HEK293 (cell line): ENCODE measurements around the gene ZNF48.
A peak's percentile ranks its signal among the peaks of the same experiment; 100 is the strongest.

Source experiments
- HOXA7 ChIP-seq: sonication (generic); formaldehyde crosslinking; IDR thresholded peaks from 2 replicates; pipeline ENCODE4 v1.8.1; 2022; ENCODE audit warnings: missing genetic modification reagents, borderline replicate concordance
- HOXD13 ChIP-seq: sonication (generic); formaldehyde crosslinking; IDR thresholded peaks from 2 replicates; pipeline ENCODE4 v1.8.0; 2022; ENCODE audit warnings: missing genetic modification reagents, borderline replicate concordance
- KLF10 ChIP-seq: fragments of 450-650 bp; IDR thresholded peaks from 2 replicates; pipeline ENCODE4 v1.5.1; 2018; ENCODE audit warnings: missing biosample characterization, mild to moderate bottlenecking, missing genetic modification characterization
- MYNN ChIP-seq: fragments of 450-650 bp; formaldehyde crosslinking; IDR thresholded peaks from 2 replicates; pipeline ENCODE4 v1.5.1; 2016; ENCODE audit warnings: missing biosample characterization, missing genetic modification characterization, borderline replicate concordance
- MZF1 ChIP-seq: fragments of 450-650 bp; formaldehyde crosslinking; IDR thresholded peaks from 2 replicates; pipeline ENCODE4 v1.5.1; 2017; ENCODE audit warnings: missing biosample characterization, missing genetic modification characterization, borderline replicate concordance
- PBX3 ChIP-seq: sonication (generic); formaldehyde crosslinking; IDR thresholded peaks from 2 replicates; pipeline ENCODE4 v1.8.1; 2022; ENCODE audit warnings: mild to moderate bottlenecking, moderate library complexity, missing genetic modification reagents
- PRDM4 ChIP-seq: fragments of 450-650 bp; formaldehyde crosslinking; IDR thresholded peaks from 2 replicates; pipeline ENCODE4 v1.5.1; 2017; ENCODE audit warnings: missing biosample characterization, missing genetic modification characterization
- SP2 ChIP-seq: fragments of 450-650 bp; formaldehyde crosslinking; IDR thresholded peaks from 2 replicates; pipeline ENCODE4 v1.5.1; 2016; ENCODE audit warnings: missing biosample characterization, missing genetic modification characterization
- TSHZ1 ChIP-seq: fragments of 450-650 bp; formaldehyde crosslinking; IDR thresholded peaks from 2 replicates; pipeline ENCODE4 v1.5.1; 2016; ENCODE audit warnings: missing biosample characterization, missing genetic modification characterization, borderline replicate concordance
- ZFP69B ChIP-seq: fragments of 450-650 bp; formaldehyde crosslinking; IDR thresholded peaks from 2 replicates; pipeline ENCODE4 v1.5.1; 2016; ENCODE audit warnings: missing biosample characterization, missing genetic modification characterization
- ZNF214 ChIP-seq: fragments of 450-650 bp; formaldehyde crosslinking; IDR thresholded peaks from 2 replicates; pipeline ENCODE4 v1.5.1; 2017; ENCODE audit warnings: missing biosample characterization, mild to moderate bottlenecking, missing genetic modification characterization, borderline replicate concordance
- ZNF239 ChIP-seq: fragments of 450-650 bp; formaldehyde crosslinking; IDR thresholded peaks from 2 replicates; pipeline ENCODE4 v1.5.1; 2016; ENCODE audit warnings: missing biosample characterization, missing genetic modification characterization
- ZNF24 ChIP-seq: fragments of 450-650 bp; formaldehyde crosslinking; IDR thresholded peaks from 2 replicates; pipeline ENCODE4 v1.5.1; 2016; ENCODE audit warnings: missing biosample characterization, missing genetic modification characterization
- ZNF266 ChIP-seq: fragments of 450-650 bp; formaldehyde crosslinking; IDR thresholded peaks from 2 replicates; pipeline ENCODE4 v1.5.1; 2016; ENCODE audit warnings: missing biosample characterization, missing genetic modification characterization, low read depth
- ZNF362 ChIP-seq: fragments of 450-650 bp; formaldehyde crosslinking; IDR thresholded peaks from 2 replicates; pipeline ENCODE4 v1.5.1; 2016; ENCODE audit warnings: missing biosample characterization, missing genetic modification characterization
- ZNF48 ChIP-seq: fragments of 450-650 bp; formaldehyde crosslinking; IDR thresholded peaks from 2 replicates; pipeline ENCODE4 v1.5.1; 2016; ENCODE audit warnings: missing biosample characterization, missing genetic modification characterization
- ZNF510 ChIP-seq: fragments of 450-650 bp; formaldehyde crosslinking; IDR thresholded peaks from 2 replicates; pipeline ENCODE4 v1.5.1; 2018; ENCODE audit warnings: mild to moderate bottlenecking, missing genetic modification characterization, missing biosample characterization; ENCODE audit not compliant: insufficient replicate concordance
- ZNF561 ChIP-seq: fragments of 450-650 bp; IDR thresholded peaks from 2 replicates; pipeline ENCODE4 v1.5.1; 2018; ENCODE audit warnings: missing biosample characterization, missing genetic modification characterization, borderline replicate concordance
- ZNF571 ChIP-seq: fragments of 450-650 bp; formaldehyde crosslinking; IDR thresholded peaks from 2 replicates; pipeline ENCODE4 v1.5.0; 2017; ENCODE audit warnings: missing biosample characterization, missing genetic modification characterization
- ZNF600 ChIP-seq: fragments of 450-650 bp; formaldehyde crosslinking; IDR thresholded peaks from 2 replicates; pipeline ENCODE4 v1.5.1; 2016; ENCODE audit warnings: missing biosample characterization, missing genetic modification characterization
- ZNF624 ChIP-seq: fragments of 450-650 bp; formaldehyde crosslinking; IDR thresholded peaks from 2 replicates; pipeline ENCODE4 v1.5.1; 2017; ENCODE audit warnings: missing biosample characterization, missing genetic modification characterization
- ZNF626 ChIP-seq: fragments of 450-650 bp; sonication (Bioruptor Pico); formaldehyde crosslinking; IDR thresholded peaks from 2 replicates; pipeline ENCODE4 v1.5.1; 2018; ENCODE audit warnings: missing biosample characterization, missing genetic modification characterization, inconsistent platforms
- ZNF639 ChIP-seq: fragments of 450-650 bp; formaldehyde crosslinking; IDR thresholded peaks from 2 replicates; pipeline ENCODE4 v1.5.1; 2016; ENCODE audit warnings: missing biosample characterization, missing genetic modification characterization
- ZNF777 ChIP-seq: fragments of 450-650 bp; formaldehyde crosslinking; IDR thresholded peaks from 2 replicates; pipeline ENCODE4 v1.5.1; 2017; ENCODE audit warnings: missing biosample characterization, missing genetic modification characterization, borderline replicate concordance
- ZNF792 ChIP-seq: fragments of 450-650 bp; formaldehyde crosslinking; IDR thresholded peaks from 2 replicates; pipeline ENCODE4 v1.5.1; 2016; ENCODE audit warnings: missing biosample characterization, missing genetic modification characterization
- ZSCAN23 ChIP-seq: fragments of 450-650 bp; formaldehyde crosslinking; IDR thresholded peaks from 2 replicates; pipeline ENCODE4 v1.5.1; 2016; ENCODE audit warnings: missing biosample characterization, missing genetic modification characterization
- ZSCAN30 ChIP-seq: fragments of 450-650 bp; IDR thresholded peaks from 2 replicates; pipeline ENCODE4 v1.5.1; 2018; ENCODE audit warnings: missing biosample characterization, mild to moderate bottlenecking, missing genetic modification characterization, moderate library complexity
- ZSCAN4 ChIP-seq: fragments of 450-650 bp; formaldehyde crosslinking; IDR thresholded peaks from 2 replicates; pipeline ENCODE4 v1.5.1; 2017; ENCODE audit warnings: missing biosample characterization, missing genetic modification characterization

ZNF48 gene

GRCh38 chr16:30355144-30355953 is 39.9 kb upstream of the ZNF48 start, which contains the start of gene CD2BP2 (continued):
- TF ChIP-seq ZNF792 (tag by site-specific recombination) (no peak), ZNF266 (tag by site-specific recombination) (no peak), ZNF626 (no peak), ZNF214 (tag by site-specific recombination) (no peak), ZNF48 (no peak), ZSCAN23 (no peak; the same call in 1 of the 2 replicates), ZNF510 (no peak), KLF10 (tag by site-specific recombination) (peak; percentile 86), HOXA7 (CRISPR knock-in tag) (no peak), HOXD13 (CRISPR knock-in tag) (no peak), ZNF561 (tag by site-specific recombination) (peak; percentile 75), ZNF624 (tag by site-specific recombination) (no peak), ZNF362 (tag by site-specific recombination) (peak; percentile 86; the same call in 1 of the 2 replicates), ZSCAN4 (tag by site-specific recombination) (peak; percentile 32; the same call in 1 of the 2 replicates), TSHZ1 (no peak), ZNF24 (tag by site-specific recombination) (peak; percentile 93), ZNF239 (tag by site-specific recombination) (0 out of 2 replicates have a peak, but pooled peaks have one; percentile 59), ZNF600 (tag by site-specific recombination) (peak; percentile 22; the same call in 1 of the 2 replicates), ZNF777 (tag by site-specific recombination) (peak; percentile 97), SP2 (tag by site-specific recombination) (peak; percentile 98), ZFP69B (tag by site-specific recombination) (peak; percentile 85), PBX3 (CRISPR knock-in tag) (0 out of 2 replicates have a peak, but pooled peaks have one; percentile 4), ZNF639 (tag by site-specific recombination) (peak; percentile 64), PRDM4 (tag by site-specific recombination) (no peak), ZSCAN30 (tag by site-specific recombination) (peak; percentile 73; the same call in 1 of the 2 replicates), MZF1 (no peak), MYNN (tag by site-specific recombination) (no peak), ZNF571 (tag by site-specific recombination) (no peak)
